Measurements from ENCODE around the gene ZFHX3. TPM values are rescaled to one million over a fixed set of nuclear protein-coding genes. Genes with fewer than 3 reads are reported as not detected.
"Not testable (repeated sequence)": the region's sequence is repeated elsewhere in the genome, so short reads cannot be mapped to it uniquely, and the experiment has no call there.

ZFHX3 gene
- total and polyA plus RNA-seq, 9 donors: 5.2 to 12.0 (median 7.5) TPM

DNA sequence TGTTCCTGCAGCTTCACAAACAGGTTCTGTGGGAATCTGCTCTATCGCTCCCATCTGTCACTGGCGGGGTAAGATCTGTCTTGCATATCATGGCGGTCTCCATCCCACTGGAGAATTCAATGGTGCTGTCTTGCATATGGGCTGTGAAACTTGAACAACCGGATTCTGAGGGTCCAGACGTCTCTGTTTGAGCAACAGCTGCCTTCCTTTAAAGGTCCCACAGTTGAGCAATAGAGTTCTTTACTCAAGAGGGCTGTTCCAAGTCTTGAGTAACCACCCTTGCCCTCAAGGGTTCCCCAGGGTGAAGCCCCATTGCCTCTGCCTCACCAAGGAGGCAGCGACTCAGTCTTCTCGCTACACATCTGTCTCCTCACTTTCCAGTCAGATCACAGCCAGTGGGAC is 50.8 kb downstream of the ZFHX3 start:
- WGBS (ENCODE audit: insufficient coverage): 81% methylated on average over 6 of the region's 7 CpGs
- Histone ChIP-seq H3K27me3 (ENCODE audit: control insufficient read depth, insufficient read depth, low read length) (no peaks in the 10 kb centered on the region), H3K27ac (ENCODE audit: low read length) (no peak overlapping the region), H3K36me3 (ENCODE audit: control insufficient read depth, insufficient read depth, low read length) (no peaks in the 10 kb centered on the region), H3K4me1 (ENCODE audit: control insufficient read depth, insufficient read depth, low read length) (peaks cover 38% of the 10 kb centered on the region), H3K4me3 (ENCODE audit: low read length) (no peak overlapping the region), H3K9me3 (replicated peaks; ENCODE audit: control insufficient read depth, low read depth, low read length) (peaks cover 7% of the 10 kb centered on the region)
- no peak for DNase-seq

DNA sequence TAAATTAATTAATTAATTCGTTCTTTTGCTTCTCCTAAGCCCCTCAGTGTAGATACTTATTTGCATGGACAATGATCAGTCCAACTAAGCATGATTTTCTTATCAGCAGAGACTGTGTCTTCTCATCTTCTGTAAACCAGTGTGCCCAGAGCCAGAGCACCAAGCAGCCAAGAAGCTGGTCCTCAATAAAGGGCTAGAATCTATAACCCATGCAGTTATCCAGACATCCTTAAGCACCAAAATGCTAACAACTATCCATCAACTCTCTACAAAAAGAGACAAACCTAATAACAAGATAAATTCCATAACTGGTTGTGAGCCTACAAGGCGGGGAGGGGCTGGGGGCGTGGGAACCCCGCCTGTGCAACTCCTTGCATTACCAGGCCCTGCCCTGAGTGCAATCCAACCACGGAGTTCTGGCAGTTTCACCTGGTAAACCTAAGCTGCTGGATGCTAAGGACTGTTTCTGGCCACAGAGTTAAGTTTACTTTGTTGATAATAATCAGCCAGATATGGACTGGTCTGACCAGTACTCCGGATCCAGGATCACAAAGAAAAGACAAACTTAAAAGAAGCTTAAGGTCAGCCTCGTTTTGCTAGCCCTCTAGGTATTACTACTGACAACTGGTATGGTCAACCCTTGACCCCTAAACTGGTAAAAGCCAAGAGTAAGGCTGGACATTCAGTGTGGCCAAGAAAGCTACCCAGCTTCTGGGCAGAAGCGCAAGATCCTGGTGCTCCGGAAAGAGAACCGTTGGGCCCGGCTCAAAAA is 51.5 kb downstream of the ZFHX3 start:
- no peak for DNase-seq
- Histone ChIP-seq H3K27me3 (ENCODE audit: control insufficient read depth, insufficient read depth, low read length) (no peaks in the 10 kb centered on the region), H3K9me3 (replicated peaks; ENCODE audit: control insufficient read depth, low read depth, low read length) (peaks cover 6% of the 10 kb centered on the region), H3K4me1 (ENCODE audit: control insufficient read depth, insufficient read depth, low read length) (peaks cover 43% of the 10 kb centered on the region), H3K27ac (ENCODE audit: low read length) (no peak overlapping the region), H3K36me3 (ENCODE audit: control insufficient read depth, insufficient read depth, low read length) (no peaks in the 10 kb centered on the region), H3K4me3 (ENCODE audit: low read length) (no peak overlapping the region)
- 87% methylated on average over 5 of the region's 11 CpGs for WGBS (ENCODE audit: insufficient coverage)

DNA sequence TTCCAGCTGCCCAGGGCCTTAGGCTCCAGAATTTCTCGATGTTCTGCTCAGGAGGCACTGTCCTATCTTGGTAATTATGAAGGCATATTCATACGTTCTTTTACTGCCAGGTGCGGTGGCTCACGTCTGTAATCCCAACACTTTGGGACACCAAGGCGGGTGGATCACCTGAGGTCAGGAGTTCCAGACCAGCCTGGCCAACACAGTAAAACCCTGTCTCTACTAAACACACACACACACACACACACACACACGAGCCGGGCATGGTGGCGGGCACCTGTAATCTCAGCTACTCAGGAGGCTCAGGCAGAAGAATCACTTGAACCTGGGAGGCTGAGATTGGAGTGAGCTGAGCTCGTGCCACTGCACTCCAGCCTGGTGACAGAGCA is 52.1 kb downstream of the ZFHX3 start:
- H3K9me3 ChIP-seq (replicated peaks; ENCODE audit: control insufficient read depth, low read depth, low read length); H3K27me3 ChIP-seq (ENCODE audit: control insufficient read depth, insufficient read depth, low read length); H3K4me3 ChIP-seq (ENCODE audit: low read length); H3K27ac ChIP-seq (ENCODE audit: low read length); H3K36me3 ChIP-seq (ENCODE audit: control insufficient read depth, insufficient read depth, low read length); DNase-seq: not testable (repeated sequence)
- WGBS (ENCODE audit: insufficient coverage): 89% methylated on average over 5 of the region's 9 CpGs
- peaks cover 41% of the 10 kb centered on the region for H3K4me1 ChIP-seq (ENCODE audit: control insufficient read depth, insufficient read depth, low read length)

DNA sequence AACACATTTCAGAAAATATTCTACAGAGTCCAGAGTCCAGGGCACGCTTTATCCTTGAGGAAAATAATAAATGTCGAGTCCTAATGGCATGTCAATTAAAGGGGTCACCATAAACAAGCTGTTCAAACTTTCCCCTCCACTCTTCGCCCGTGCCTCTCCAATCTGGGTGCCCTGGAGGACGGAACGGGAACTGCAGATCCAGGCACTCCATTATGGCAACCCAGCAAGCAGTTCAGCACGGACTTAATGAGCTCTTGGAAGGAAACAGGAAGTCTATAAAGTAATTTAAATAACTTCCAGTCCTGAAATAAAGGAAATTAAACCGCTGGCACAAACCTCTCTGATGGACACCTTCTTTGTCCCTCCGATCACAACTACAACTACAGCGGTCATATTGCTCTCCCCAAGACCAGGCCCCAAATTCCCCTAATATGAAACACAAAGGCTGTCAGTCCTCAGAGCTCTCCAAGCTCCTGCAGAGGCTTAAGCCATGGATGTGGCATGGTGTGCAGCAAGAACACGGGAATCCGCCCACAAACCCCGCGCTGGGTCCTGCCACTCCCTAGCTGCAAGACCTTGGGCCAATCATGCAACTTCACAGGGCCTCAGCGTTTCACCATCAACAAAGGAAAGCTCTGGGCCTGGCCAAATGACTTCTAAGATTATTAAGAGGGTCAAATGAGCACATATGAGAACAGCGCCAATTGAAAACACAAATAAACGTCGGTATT is 52.6 kb downstream of the ZFHX3 start:
- Histone ChIP-seq H3K27me3 (ENCODE audit: control insufficient read depth, insufficient read depth, low read length) (no peaks in the 10 kb centered on the region), H3K27ac (ENCODE audit: low read length) (no peak overlapping the region), H3K4me1 (ENCODE audit: control insufficient read depth, insufficient read depth, low read length) (peaks cover 41% of the 10 kb centered on the region)

DNA sequence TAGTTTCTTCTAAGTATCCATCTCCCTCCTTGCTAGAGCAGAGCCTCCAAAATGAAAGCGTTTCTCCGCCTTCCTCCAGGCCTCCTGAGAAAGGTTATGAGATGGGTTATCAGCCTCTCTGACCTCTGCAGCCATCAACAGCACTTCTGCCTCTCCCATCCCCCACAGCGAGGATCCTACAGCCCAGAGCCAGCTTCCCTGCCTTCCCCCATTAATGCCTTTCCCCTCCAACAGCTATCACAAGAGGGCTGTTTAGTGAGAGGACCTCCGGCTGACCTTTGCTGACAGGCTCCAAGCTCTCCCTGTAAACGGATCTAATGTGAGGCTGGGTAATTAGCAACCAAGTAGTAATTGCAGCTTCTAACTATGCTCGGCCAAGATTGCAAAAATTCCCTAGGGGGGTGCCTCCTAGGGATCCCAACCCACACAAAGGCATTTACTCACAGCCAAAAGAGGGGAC is 55.8 kb downstream of the ZFHX3 start:
- Histone ChIP-seq H3K27ac (ENCODE audit: low read length) (no peak overlapping the region), H3K9me3 (replicated peaks; ENCODE audit: control insufficient read depth, low read depth, low read length) (no peaks in the 10 kb centered on the region), H3K4me3 (ENCODE audit: low read length) (no peak overlapping the region), H3K4me1 (ENCODE audit: control insufficient read depth, insufficient read depth, low read length) (peaks cover 45% of the 10 kb centered on the region), H3K36me3 (ENCODE audit: control insufficient read depth, insufficient read depth, low read length) (no peaks in the 10 kb centered on the region), H3K27me3 (ENCODE audit: control insufficient read depth, insufficient read depth, low read length) (no peaks in the 10 kb centered on the region)
- no peak for DNase-seq
- no CpG with 5 or more reads among the region's 6 CpGs for WGBS (ENCODE audit: insufficient coverage)

More for the DNA sequence above, 52.6 kb downstream of the ZFHX3 start:
- 86% methylated on average over 8 of the region's 18 CpGs for WGBS (ENCODE audit: insufficient coverage)
- DNase-seq: no peak
- no peaks in the 10 kb centered on the region for H3K9me3 ChIP-seq (replicated peaks; ENCODE audit: control insufficient read depth, low read depth, low read length)
- no peaks in the 10 kb centered on the region for H3K36me3 ChIP-seq (ENCODE audit: control insufficient read depth, insufficient read depth, low read length)
- no peak overlapping the region for H3K4me3 ChIP-seq (ENCODE audit: low read length)

DNA sequence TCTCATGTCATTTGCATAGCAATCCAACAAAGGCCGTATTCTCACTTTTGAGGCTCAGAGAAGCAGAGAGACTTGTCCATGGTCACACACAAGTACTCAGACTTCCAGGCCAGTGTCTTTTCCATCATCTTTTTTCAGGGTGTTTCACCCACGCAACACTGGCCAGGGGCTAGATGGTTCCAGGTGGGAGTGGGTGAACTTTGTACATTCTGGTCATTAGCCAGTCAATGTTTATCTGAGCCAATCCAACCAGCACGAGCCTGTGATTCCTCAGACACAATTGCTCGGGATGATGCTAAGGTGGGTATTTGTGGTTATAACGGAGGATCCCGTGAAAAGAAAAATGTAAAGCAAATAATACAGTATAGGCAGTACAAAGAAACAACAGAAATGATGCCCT is 56.3 kb downstream of the ZFHX3 start:
- WGBS (ENCODE audit: insufficient coverage): 60% methylated on average over 1 of the region's 6 CpGs
- Histone ChIP-seq H3K27ac (ENCODE audit: low read length) (no peak overlapping the region), H3K4me1 (ENCODE audit: control insufficient read depth, insufficient read depth, low read length) (peaks cover 47% of the 10 kb centered on the region), H3K4me3 (ENCODE audit: low read length) (no peak overlapping the region), H3K9me3 (replicated peaks; ENCODE audit: control insufficient read depth, low read depth, low read length) (no peaks in the 10 kb centered on the region), H3K36me3 (ENCODE audit: control insufficient read depth, insufficient read depth, low read length) (peaks cover 2% of the 10 kb centered on the region), H3K27me3 (ENCODE audit: control insufficient read depth, insufficient read depth, low read length) (no peaks in the 10 kb centered on the region)
- no peak for DNase-seq

DNA sequence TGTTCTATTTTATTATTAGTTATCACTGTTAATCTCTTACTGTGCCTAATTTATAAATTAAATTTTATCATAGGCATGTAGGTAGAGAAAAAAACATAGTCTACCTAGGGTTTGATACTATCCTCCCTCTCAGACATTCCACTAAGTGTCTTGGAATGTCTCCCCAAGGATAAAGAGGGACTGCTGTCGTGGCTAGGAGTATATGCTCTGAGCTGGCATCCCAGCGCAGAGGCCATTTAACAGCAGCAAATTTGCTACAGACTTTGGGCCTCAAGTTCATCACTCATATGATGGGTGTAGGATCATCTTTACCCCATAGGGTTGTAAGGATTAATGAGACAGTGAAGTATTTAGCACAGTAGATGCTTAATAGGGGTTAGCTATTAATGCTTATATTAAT is 56.7 kb downstream of the ZFHX3 start:
- H3K27ac ChIP-seq (ENCODE audit: low read length): no peak overlapping the region
- H3K36me3 ChIP-seq (ENCODE audit: control insufficient read depth, insufficient read depth, low read length): peaks cover 2% of the 10 kb centered on the region
- DNase-seq: no peak
- no peaks in the 10 kb centered on the region for H3K9me3 ChIP-seq (replicated peaks; ENCODE audit: control insufficient read depth, low read depth, low read length)
- no peak overlapping the region for H3K4me3 ChIP-seq (ENCODE audit: low read length)
- peaks cover 49% of the 10 kb centered on the region for H3K4me1 ChIP-seq (ENCODE audit: control insufficient read depth, insufficient read depth, low read length)
- WGBS (ENCODE audit: insufficient coverage): no CpG with 5 or more reads among the region's 2 CpGs
- no peaks in the 10 kb centered on the region for H3K27me3 ChIP-seq (ENCODE audit: control insufficient read depth, insufficient read depth, low read length)

DNA sequence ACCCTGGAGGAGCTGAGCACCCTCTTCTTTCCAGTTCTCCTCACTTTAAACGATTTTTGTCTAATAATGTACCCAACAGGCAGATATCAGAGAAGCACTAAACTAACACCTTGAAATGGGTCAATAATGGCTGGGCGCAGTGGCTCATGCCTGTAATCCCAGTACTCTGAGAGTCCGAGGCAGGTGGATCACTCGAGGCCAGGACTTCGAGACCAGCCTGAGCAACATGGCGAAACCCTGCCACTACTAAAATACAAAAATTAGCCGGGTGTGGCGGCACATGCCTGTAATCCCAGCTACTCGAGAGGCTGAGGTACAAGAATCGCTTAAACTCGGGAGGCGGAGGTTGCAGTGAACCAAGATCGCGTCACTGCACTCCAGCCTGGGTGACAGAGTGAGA is 57.4 kb downstream of the ZFHX3 start:
- H3K36me3 ChIP-seq (ENCODE audit: control insufficient read depth, insufficient read depth, low read length): peaks cover 2% of the 10 kb centered on the region
- H3K4me1 ChIP-seq (ENCODE audit: control insufficient read depth, insufficient read depth, low read length): peaks cover 55% of the 10 kb centered on the region
- H3K27me3 ChIP-seq (ENCODE audit: control insufficient read depth, insufficient read depth, low read length): no peaks in the 10 kb centered on the region
- H3K4me3 ChIP-seq (ENCODE audit: low read length): no peak overlapping the region
- WGBS (ENCODE audit: insufficient coverage): 80% methylated on average over 12 of the region's 14 CpGs
- no peaks in the 10 kb centered on the region for H3K9me3 ChIP-seq (replicated peaks; ENCODE audit: control insufficient read depth, low read depth, low read length)
- DNase-seq: no peak
- H3K27ac ChIP-seq (ENCODE audit: low read length): peak overlapping the region; percentile 76

DNA sequence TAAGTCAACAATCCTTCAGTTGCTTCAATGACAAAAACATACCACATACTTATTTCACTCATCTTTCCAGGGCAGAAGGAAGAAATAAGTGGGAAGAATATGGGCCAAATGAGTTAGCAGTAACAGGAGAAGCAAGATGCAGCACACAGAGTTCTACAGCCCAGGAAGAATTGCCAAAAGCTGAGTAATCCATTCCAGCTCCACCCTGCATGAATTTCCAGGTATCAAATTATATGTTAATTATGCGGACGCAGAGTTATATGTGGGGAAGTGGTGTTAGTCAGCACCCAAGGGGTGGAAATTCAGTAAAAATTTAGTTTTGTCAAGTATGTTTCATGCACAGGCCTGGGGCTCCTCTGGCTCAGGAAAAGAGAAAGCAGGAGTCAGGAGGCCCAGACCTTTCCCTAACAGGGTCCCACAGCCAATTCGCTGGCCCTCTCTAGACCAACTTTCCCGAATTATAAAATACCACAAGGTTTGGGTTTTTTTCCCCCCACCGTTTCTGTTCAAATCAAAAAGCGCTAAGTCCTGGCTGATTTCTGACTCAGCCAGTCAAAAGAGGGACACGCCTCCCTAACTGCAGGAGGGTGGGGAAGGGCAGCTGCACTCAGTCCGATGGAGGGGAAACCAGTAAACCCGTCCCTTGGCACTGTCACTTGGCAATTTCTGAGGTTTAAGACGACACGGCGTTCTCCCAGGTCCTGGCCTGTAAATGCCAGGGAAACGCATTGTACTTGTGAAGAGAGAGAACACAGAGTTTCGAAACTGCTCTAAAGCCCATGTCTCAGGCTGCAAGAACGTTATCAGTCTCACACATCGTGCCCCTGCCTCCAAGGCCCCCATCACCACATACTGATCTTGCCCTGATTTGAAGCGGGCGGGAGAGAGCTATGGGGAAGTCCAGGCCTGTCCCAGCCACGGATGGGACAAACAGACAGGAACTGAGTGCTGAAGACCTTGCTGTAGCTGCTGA is 58.1 kb downstream of the ZFHX3 start:
- Histone ChIP-seq H3K27ac (ENCODE audit: low read length) (peak overlapping the region; percentile 76), H3K4me3 (ENCODE audit: low read length) (no peak overlapping the region), H3K9me3 (replicated peaks; ENCODE audit: control insufficient read depth, low read depth, low read length) (no peaks in the 10 kb centered on the region), H3K4me1 (ENCODE audit: control insufficient read depth, insufficient read depth, low read length) (peaks cover 60% of the 10 kb centered on the region), H3K27me3 (ENCODE audit: control insufficient read depth, insufficient read depth, low read length) (no peaks in the 10 kb centered on the region), H3K36me3 (ENCODE audit: control insufficient read depth, insufficient read depth, low read length) (peaks cover 2% of the 10 kb centered on the region)
- WGBS (ENCODE audit: insufficient coverage): 12% methylated on average over 10 of the region's 19 CpGs
- peak; percentile 93 for DNase-seq

DNA sequence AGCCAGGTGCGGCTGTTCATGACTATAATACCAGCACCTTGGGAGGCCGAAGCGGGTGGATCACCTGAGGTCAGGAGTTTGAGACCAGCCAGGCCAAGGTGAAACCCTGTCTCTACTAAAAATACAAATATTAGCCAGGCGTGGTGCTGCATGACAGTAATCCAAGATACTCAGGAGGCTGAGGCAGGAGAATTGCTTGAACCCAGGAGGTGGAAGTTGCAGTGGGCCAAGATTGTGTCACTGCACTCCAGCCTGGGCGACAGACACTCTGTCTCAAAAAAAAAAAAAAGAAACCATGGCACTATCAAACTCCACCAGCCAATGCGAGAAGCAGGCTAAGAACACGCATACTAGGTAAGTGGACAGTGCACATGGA is 58.7 kb downstream of the ZFHX3 start:
- H3K4me1 ChIP-seq (ENCODE audit: control insufficient read depth, insufficient read depth, low read length): peaks cover 64% of the 10 kb centered on the region
- H3K4me3 ChIP-seq (ENCODE audit: low read length); H3K27me3 ChIP-seq (ENCODE audit: control insufficient read depth, insufficient read depth, low read length); DNase-seq; H3K27ac ChIP-seq (ENCODE audit: low read length); H3K36me3 ChIP-seq (ENCODE audit: control insufficient read depth, insufficient read depth, low read length); H3K9me3 ChIP-seq (replicated peaks; ENCODE audit: control insufficient read depth, low read depth, low read length): not testable (repeated sequence)
- WGBS (ENCODE audit: insufficient coverage): 66% methylated on average over 2 of the region's 7 CpGs

Data from muscle of leg (tissue), 11 donors.